HEK293 (cell line): ENCODE results near the gene IGSF1.

Experiments used
- CTCF ChIA-PET: fragments of 350-600 bp; formaldehyde crosslinking; extraction: SDS; loops from one replicate; lab custom pipeline; 2021; ENCODE audit warnings: antibody characterized with exemption; lab: Yijun Ruan, JAX
- POLR2A ChIA-PET: fragments of 300-600 bp; formaldehyde crosslinking; extraction: SDS; loops from one replicate; lab custom pipeline; 2020; ENCODE audit warnings: antibody characterized with exemption, inconsistent platforms; lab: Yijun Ruan, JAX
- H3K27ac ChIP-seq: fragments of 200-500 bp; sonication (Bioruptor generic); 2 replicates; pipeline ENCODE4 v1.5.1; 2014; ENCODE audit warnings: low read depth, low read length, control low read depth, inconsistent platforms; ENCODE audit errors: extremely low read depth
- H3K36me3 ChIP-seq, 2 experiments: fragments of 200-500 bp in 1 of 2; sonication (Bioruptor generic) in 1 of 2; 1 replicate in 1 of 2; 2 replicates in 1 of 2; pipeline ENCODE4 v1.5.1; 2014 to 2017; ENCODE audit warnings: inconsistent platforms in 2 of 2, low read length in 2 of 2; ENCODE audit not compliant: control insufficient read depth in 2 of 2, insufficient read depth in 1 of 2
- H3K4me1 ChIP-seq: fragments of 200-500 bp; sonication (Bioruptor generic); 2 replicates; pipeline ENCODE4 v1.5.1; 2014; ENCODE audit warnings: mild to moderate bottlenecking, low read length, inconsistent platforms; ENCODE audit not compliant: control insufficient read depth, insufficient read depth
- H3K4me3 ChIP-seq: 2 replicates; pipeline ENCODE4 v1.5.1; 2011; ENCODE audit warnings: low read depth, mild to moderate bottlenecking, control low read depth, low read length, moderate library complexity
- H3K9me3 ChIP-seq: fragments of 200-500 bp; sonication (Bioruptor generic); 2 replicates; pipeline ENCODE4 v1.5.1; 2014; ENCODE audit warnings: low read depth, low read length, inconsistent platforms; ENCODE audit not compliant: control insufficient read depth, insufficient read depth
- BCL11A ChIP-seq: fragments of 450-650 bp; formaldehyde crosslinking; IDR thresholded peaks from 2 replicates; pipeline ENCODE4 v1.5.1; 2016; ENCODE audit warnings: low read depth, missing biosample characterization, missing genetic modification characterization
- EGR2 ChIP-seq: fragments of 450-650 bp; formaldehyde crosslinking; IDR thresholded peaks from 2 replicates; pipeline ENCODE4 v1.5.1; 2016; ENCODE audit warnings: low read depth, missing biosample characterization, missing genetic modification characterization
- GLI2 ChIP-seq: fragments of 450-650 bp; formaldehyde crosslinking; IDR thresholded peaks from 2 replicates; pipeline ENCODE4; 2017; ENCODE audit warnings: missing biosample characterization, missing genetic modification characterization, low read depth, borderline replicate concordance
- GLIS1 ChIP-seq: fragments of 450-650 bp; formaldehyde crosslinking; IDR thresholded peaks from 2 replicates; pipeline ENCODE4 v1.5.1; 2016; ENCODE audit warnings: missing biosample characterization, missing genetic modification characterization
- HOXA7 ChIP-seq: sonication (generic); formaldehyde crosslinking; IDR thresholded peaks from 2 replicates; pipeline ENCODE4 v1.8.1; 2022; ENCODE audit warnings: missing genetic modification reagents, borderline replicate concordance
- HOXC10 ChIP-seq: sonication (generic); formaldehyde crosslinking; IDR thresholded peaks from 2 replicates; pipeline ENCODE4 v1.8.1; 2023; ENCODE audit warnings: mild to moderate bottlenecking, missing genetic modification reagents
- HOXD13 ChIP-seq: sonication (generic); formaldehyde crosslinking; IDR thresholded peaks from 2 replicates; pipeline ENCODE4 v1.8.0; 2022; ENCODE audit warnings: missing genetic modification reagents, borderline replicate concordance
- SCRT1 ChIP-seq: fragments of 450-650 bp; formaldehyde crosslinking; IDR thresholded peaks from 2 replicates; pipeline ENCODE4 v1.5.1; 2016; ENCODE audit warnings: missing biosample characterization, missing genetic modification characterization, borderline replicate concordance
- SP7 ChIP-seq: fragments of 450-650 bp; formaldehyde crosslinking; IDR thresholded peaks from 2 replicates; pipeline ENCODE4 v1.5.1; 2016; ENCODE audit warnings: missing biosample characterization, missing genetic modification characterization
- ZNF112 ChIP-seq: fragments of 450-650 bp; formaldehyde crosslinking; IDR thresholded peaks from 2 replicates; pipeline ENCODE4 v1.5.0; 2017; ENCODE audit warnings: missing biosample characterization, missing genetic modification characterization
- ZNF169 ChIP-seq: fragments of 450-650 bp; formaldehyde crosslinking; IDR thresholded peaks from 2 replicates; pipeline ENCODE4 v1.5.1; 2016; ENCODE audit warnings: missing biosample characterization, missing genetic modification characterization
- ZNF19 ChIP-seq: fragments of 450-650 bp; formaldehyde crosslinking; IDR thresholded peaks from 2 replicates; pipeline ENCODE4; 2016; ENCODE audit warnings: missing biosample characterization, missing genetic modification characterization, low read depth
- ZNF248 ChIP-seq: fragments of 450-650 bp; formaldehyde crosslinking; IDR thresholded peaks from 2 replicates; pipeline ENCODE4 v1.5.1; 2017; ENCODE audit warnings: missing biosample characterization, missing genetic modification characterization
- ZNF426 ChIP-seq: fragments of 450-650 bp; formaldehyde crosslinking; IDR thresholded peaks from 2 replicates; pipeline ENCODE4 v1.5.1; 2017; ENCODE audit warnings: missing biosample characterization, missing genetic modification characterization, mild to moderate bottlenecking, inconsistent platforms, moderate library complexity
- ZNF514 ChIP-seq: fragments of 450-650 bp; formaldehyde crosslinking; IDR thresholded peaks from 2 replicates; pipeline ENCODE4 v1.5.1; 2016; ENCODE audit warnings: missing biosample characterization, missing genetic modification characterization
- ZNF548 ChIP-seq: fragments of 450-650 bp; formaldehyde crosslinking; IDR thresholded peaks from 2 replicates; pipeline ENCODE4 v1.5.1; 2016; ENCODE audit warnings: missing biosample characterization, missing genetic modification characterization
- ZNF623 ChIP-seq: fragments of 450-650 bp; formaldehyde crosslinking; IDR thresholded peaks from 2 replicates; pipeline ENCODE4 v1.5.1; 2016; ENCODE audit warnings: missing biosample characterization, missing genetic modification characterization
- ZNF624 ChIP-seq: fragments of 450-650 bp; formaldehyde crosslinking; IDR thresholded peaks from 2 replicates; pipeline ENCODE4 v1.5.1; 2017; ENCODE audit warnings: missing biosample characterization, missing genetic modification characterization
- ZNF791 ChIP-seq: fragments of 450-650 bp; formaldehyde crosslinking; IDR thresholded peaks from 2 replicates; pipeline ENCODE4 v1.5.1; 2016; ENCODE audit warnings: missing biosample characterization, missing genetic modification characterization
- ZSCAN30 ChIP-seq: fragments of 450-650 bp; IDR thresholded peaks from 2 replicates; pipeline ENCODE4 v1.5.1; 2018; ENCODE audit warnings: missing biosample characterization, mild to moderate bottlenecking, missing genetic modification characterization, moderate library complexity
- TF ChIP-seq, protein P1 (sequence below): fragments of 450-650 bp; IDR thresholded peaks from 2 replicates; pipeline ENCODE4 v1.5.1; 2018; ENCODE audit warnings: missing biosample characterization, missing genetic modification characterization
- TF ChIP-seq, protein P2 (sequence below): fragments of 450-650 bp; formaldehyde crosslinking; IDR thresholded peaks from 2 replicates; pipeline ENCODE4 v1.5.1; 2016; ENCODE audit warnings: missing biosample characterization, missing genetic modification characterization, borderline replicate concordance
- TF ChIP-seq, protein P3 (sequence below): fragments of 450-650 bp; formaldehyde crosslinking; IDR thresholded peaks from 2 replicates; pipeline ENCODE4 v1.5.1; 2016; ENCODE audit warnings: missing biosample characterization, missing genetic modification characterization

IGSF1 gene

DNA sequence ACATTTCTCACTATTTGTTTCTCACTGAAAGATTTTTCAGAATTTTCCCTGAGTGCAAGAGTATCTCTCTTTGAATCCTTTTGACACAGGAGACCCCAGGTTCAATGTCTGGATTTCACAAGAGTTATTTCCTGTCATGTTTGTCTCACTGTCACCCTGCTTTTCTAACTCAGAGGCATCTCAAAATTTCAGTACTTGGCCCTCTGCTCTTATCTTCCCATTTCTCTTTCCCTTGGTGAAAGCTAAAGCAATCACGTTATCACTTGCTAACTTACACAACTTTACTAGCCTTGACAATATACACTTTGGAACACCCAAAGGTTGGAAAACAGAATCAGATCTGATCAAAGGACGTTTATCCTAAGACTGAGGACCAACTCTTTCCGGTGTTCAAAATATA, 17.3 kb downstream of the IGSF1 start:
- Histone ChIP-seq H3K9me3 (no peaks in the 10 kb centered on the region), H3K36me3 (peaks cover 0 to 3% of the 10 kb centered on the region in 2 experiments; a peak in 1 of 3 replicates), H3K4me1 (no peaks in the 10 kb centered on the region), H3K27ac (no peak overlapping the region), H3K4me3 (no peak overlapping the region)
- ChIA-PET POLR2A (no interaction called here), CTCF (no interaction called here)
- TF ChIP-seq HOXD13 (CRISPR knock-in tag) (no peak), ZNF19 (tag by site-specific recombination) (no peak), ZNF791 (tag by site-specific recombination) (no peak), SP7 (tag by site-specific recombination) (no peak), BCL11A (tag by site-specific recombination) (no peak), ZNF514 (tag by site-specific recombination) (no peak), ZNF623 (no peak), ZSCAN30 (tag by site-specific recombination) (no peak)
- TF ChIP-seq, protein P1, sequence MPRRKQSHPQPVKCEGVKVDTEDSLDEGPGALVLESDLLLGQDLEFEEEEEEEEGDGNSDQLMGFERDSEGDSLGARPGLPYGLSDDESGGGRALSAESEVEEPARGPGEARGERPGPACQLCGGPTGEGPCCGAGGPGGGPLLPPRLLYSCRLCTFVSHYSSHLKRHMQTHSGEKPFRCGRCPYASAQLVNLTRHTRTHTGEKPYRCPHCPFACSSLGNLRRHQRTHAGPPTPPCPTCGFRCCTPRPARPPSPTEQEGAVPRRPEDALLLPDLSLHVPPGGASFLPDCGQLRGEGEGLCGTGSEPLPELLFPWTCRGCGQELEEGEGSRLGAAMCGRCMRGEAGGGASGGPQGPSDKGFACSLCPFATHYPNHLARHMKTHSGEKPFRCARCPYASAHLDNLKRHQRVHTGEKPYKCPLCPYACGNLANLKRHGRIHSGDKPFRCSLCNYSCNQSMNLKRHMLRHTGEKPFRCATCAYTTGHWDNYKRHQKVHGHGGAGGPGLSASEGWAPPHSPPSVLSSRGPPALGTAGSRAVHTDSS (tag by site-specific recombination): no peak
- TF ChIP-seq, protein P2, sequence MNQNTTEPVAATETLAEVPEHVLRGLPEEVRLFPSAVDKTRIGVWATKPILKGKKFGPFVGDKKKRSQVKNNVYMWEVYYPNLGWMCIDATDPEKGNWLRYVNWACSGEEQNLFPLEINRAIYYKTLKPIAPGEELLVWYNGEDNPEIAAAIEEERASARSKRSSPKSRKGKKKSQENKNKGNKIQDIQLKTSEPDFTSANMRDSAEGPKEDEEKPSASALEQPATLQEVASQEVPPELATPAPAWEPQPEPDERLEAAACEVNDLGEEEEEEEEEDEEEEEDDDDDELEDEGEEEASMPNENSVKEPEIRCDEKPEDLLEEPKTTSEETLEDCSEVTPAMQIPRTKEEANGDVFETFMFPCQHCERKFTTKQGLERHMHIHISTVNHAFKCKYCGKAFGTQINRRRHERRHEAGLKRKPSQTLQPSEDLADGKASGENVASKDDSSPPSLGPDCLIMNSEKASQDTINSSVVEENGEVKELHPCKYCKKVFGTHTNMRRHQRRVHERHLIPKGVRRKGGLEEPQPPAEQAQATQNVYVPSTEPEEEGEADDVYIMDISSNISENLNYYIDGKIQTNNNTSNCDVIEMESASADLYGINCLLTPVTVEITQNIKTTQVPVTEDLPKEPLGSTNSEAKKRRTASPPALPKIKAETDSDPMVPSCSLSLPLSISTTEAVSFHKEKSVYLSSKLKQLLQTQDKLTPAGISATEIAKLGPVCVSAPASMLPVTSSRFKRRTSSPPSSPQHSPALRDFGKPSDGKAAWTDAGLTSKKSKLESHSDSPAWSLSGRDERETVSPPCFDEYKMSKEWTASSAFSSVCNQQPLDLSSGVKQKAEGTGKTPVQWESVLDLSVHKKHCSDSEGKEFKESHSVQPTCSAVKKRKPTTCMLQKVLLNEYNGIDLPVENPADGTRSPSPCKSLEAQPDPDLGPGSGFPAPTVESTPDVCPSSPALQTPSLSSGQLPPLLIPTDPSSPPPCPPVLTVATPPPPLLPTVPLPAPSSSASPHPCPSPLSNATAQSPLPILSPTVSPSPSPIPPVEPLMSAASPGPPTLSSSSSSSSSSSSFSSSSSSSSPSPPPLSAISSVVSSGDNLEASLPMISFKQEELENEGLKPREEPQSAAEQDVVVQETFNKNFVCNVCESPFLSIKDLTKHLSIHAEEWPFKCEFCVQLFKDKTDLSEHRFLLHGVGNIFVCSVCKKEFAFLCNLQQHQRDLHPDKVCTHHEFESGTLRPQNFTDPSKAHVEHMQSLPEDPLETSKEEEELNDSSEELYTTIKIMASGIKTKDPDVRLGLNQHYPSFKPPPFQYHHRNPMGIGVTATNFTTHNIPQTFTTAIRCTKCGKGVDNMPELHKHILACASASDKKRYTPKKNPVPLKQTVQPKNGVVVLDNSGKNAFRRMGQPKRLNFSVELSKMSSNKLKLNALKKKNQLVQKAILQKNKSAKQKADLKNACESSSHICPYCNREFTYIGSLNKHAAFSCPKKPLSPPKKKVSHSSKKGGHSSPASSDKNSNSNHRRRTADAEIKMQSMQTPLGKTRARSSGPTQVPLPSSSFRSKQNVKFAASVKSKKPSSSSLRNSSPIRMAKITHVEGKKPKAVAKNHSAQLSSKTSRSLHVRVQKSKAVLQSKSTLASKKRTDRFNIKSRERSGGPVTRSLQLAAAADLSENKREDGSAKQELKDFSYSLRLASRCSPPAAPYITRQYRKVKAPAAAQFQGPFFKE (tag by site-specific recombination): no peak
- TF ChIP-seq, protein P3, sequence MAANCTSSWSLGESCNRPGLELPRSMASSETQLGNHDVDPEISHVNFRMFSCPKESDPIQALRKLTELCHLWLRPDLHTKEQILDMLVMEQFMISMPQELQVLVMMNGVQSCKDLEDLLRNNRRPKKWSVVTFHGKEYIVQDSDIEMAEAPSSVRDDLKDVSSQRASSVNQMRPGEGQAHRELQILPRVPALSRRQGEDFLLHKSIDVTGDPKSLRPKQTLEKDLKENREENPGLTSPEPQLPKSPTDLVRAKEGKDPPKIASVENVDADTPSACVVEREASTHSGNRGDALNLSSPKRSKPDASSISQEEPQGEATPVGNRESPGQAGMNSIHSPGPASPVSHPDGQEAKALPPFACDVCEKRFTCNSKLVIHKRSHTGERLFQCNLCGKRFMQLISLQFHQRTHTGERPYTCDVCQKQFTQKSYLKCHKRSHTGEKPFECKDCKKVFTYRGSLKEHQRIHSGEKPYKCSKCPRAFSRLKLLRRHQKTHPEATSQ (tag by site-specific recombination): no peak

DNA sequence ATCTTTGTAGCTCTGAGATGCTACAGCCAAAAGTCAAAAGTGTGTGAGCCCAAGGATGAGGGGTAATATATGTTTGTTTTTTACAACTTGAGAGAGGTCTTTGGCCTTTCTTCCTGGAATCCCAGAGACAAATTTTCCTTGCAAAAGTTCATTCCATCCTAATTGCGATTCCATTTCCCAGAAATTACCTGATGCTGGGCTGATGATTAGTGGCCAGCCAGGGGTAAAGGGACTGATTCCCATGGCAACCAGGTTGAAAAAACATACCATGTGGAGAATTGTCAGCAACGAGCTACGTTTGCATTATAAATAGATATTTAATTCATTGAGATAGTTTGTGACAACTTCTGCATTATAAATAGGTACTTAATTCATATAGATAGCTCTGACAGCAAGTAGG, 17.8 kb downstream of the IGSF1 start:
- ChIA-PET POLR2A (no interaction called here), CTCF (no interaction called here)
- Histone ChIP-seq H3K27ac (no peak overlapping the region), H3K9me3 (no peaks in the 10 kb centered on the region), H3K4me3 (no peak overlapping the region), H3K4me1 (no peaks in the 10 kb centered on the region), H3K36me3 (peaks cover 0 to 3% of the 10 kb centered on the region in 2 experiments; a peak in 1 of 3 replicates)
- TF ChIP-seq ZNF548 (tag by site-specific recombination) (no peak), GLIS1 (tag by site-specific recombination) (no peak), ZNF248 (tag by site-specific recombination) (no peak), EGR2 (tag by site-specific recombination) (no peak), ZNF169 (tag by site-specific recombination) (no peak), ZNF112 (tag by site-specific recombination) (no peak), ZNF426 (tag by site-specific recombination) (no peak), HOXA7 (CRISPR knock-in tag) (no peak), SCRT1 (tag by site-specific recombination) (no peak), GLI2 (no peak), ZNF624 (tag by site-specific recombination) (no peak), HOXC10 (CRISPR knock-in tag) (no peak)
